CD1c-positive myeloid dendritic cell (primary cell): Measurements from ENCODE around the gene CALHM3.
"Not testable (repeated sequence)": the region's sequence is repeated elsewhere in the genome, so short reads cannot be mapped to it uniquely, and the experiment has no call there.

ENCODE experiments used
- DNase-seq: peaks from one replicate; pipeline ENCODE4 v3.0.0-alpha.2; 2016; ENCODE audit errors: extremely low spot score

Gene CALHM3

GRCh38 chr10:103502849-103503660 lies 24.0 kb upstream of the CALHM3 start:
- no peak for DNase-seq

GRCh38 chr10:103501186-103501585 lies 22.1 kb upstream of the CALHM3 start:
- DNase-seq: no peak

- no peak for DNase-seq
Observed at GRCh38 chr10:103500481-103500880, 21.4 kb upstream of the CALHM3 start.

- DNase-seq: no peak
Observed at GRCh38 chr10:103499881-103500280, 20.8 kb upstream of the CALHM3 start.

GRCh38 chr10:103498936-103499638 lies 20.0 kb upstream of the CALHM3 start:
- DNase-seq: no peak

- DNase-seq: no peak
Observed at GRCh38 chr10:103497161-103497915, 18.3 kb upstream of the CALHM3 start.

- no peak for DNase-seq
Observed at GRCh38 chr10:103495321-103495720, 16.3 kb upstream of the CALHM3 start.

GRCh38 chr10:103493916-103494877 lies 15.2 kb upstream of the CALHM3 start:
- DNase-seq: peak; percentile 40

- DNase-seq: peak; percentile 33
Observed at GRCh38 chr10:103493362-103493915, 14.4 kb upstream of the CALHM3 start, which contains the start of gene NEURL1. Gene NEURL1, plus strand, starts transcription at chr10:103493705. Its CDS starts 683 bp downstream, at chr10:103494388.

GRCh38 chr10:103492655-103493261 lies 13.7 kb upstream of the CALHM3 start:
- no peak for DNase-seq

- no peak for DNase-seq
Observed at GRCh38 chr10:103491729-103492364, 12.8 kb upstream of the CALHM3 start.

GRCh38 chr10:103490986-103491314 lies 11.9 kb upstream of the CALHM3 start:
- DNase-seq: no peak

GRCh38 chr10:103487410-103487708 lies 8.3 kb upstream of the CALHM3 start:
- DNase-seq: no peak

GRCh38 chr10:103486635-103487409 lies 7.8 kb upstream of the CALHM3 start:
- not testable (repeated sequence) for DNase-seq

- peak; percentile 82 for DNase-seq
Observed at GRCh38 chr10:103481974-103482531, 3.0 kb upstream of the CALHM3 start.

GRCh38 chr10:103480521-103480920 lies 1.5 kb upstream of the CALHM3 start:
- no peak for DNase-seq

- DNase-seq: no peak
Observed at GRCh38 chr10:103478671-103479070, 369 bp downstream of the CALHM3 start.

GRCh38 chr10:103476046-103476768 lies 2.8 kb downstream of the CALHM3 start:
- no peak for DNase-seq
